Hepatic stellate cell (primary cell): ENCODE data around the gene RHOB.
"Not testable (repeated sequence)": the region's sequence is repeated elsewhere in the genome, so short reads cannot be mapped to it uniquely, and the experiment has no call there.

Experiments used
- DNase-seq: peaks from one replicate; pipeline ENCODE4 v3.0.0; 2011; ENCODE audit warnings: low spot score

RHOB gene

GRCh38 chr2:20422402-20423271 lies 24.2 kb upstream of the RHOB start:
- DNase-seq, result peak; percentile 17

GRCh38 chr2:20423359-20423758 lies 23.5 kb upstream of the RHOB start:
- DNase-seq, result no peak

GRCh38 chr2:20423847-20424246 lies 23.0 kb upstream of the RHOB start:
- no peak for DNase-seq

GRCh38 chr2:20424300-20425290 lies 22.3 kb upstream of the RHOB start:
- DNase-seq, result peak; percentile 64

GRCh38 chr2:20425371-20425881 lies 21.4 kb upstream of the RHOB start:
- peak; percentile 29 for DNase-seq

GRCh38 chr2:20425884-20426283 lies 21.0 kb upstream of the RHOB start:
- DNase-seq, result no peak

- no peak for DNase-seq
Measured at GRCh38 chr2:20427931-20428526, 18.8 kb upstream of the RHOB start.

GRCh38 chr2:20428717-20429490 lies 18.0 kb upstream of the RHOB start:
- no peak for DNase-seq

- no peak for DNase-seq
Measured at GRCh38 chr2:20429528-20429927, 17.3 kb upstream of the RHOB start.

- no peak for DNase-seq
Measured at GRCh38 chr2:20430035-20430434, 16.8 kb upstream of the RHOB start.

- no peak for DNase-seq
Measured at GRCh38 chr2:20430461-20431300, 16.2 kb upstream of the RHOB start.

GRCh38 chr2:20431301-20431698 lies 15.6 kb upstream of the RHOB start:
- DNase-seq, result no peak

GRCh38 chr2:20431772-20432171 lies 15.1 kb upstream of the RHOB start:
- DNase-seq, result no peak

GRCh38 chr2:20432714-20433113 lies 14.2 kb upstream of the RHOB start:
- no peak for DNase-seq

- DNase-seq, result no peak
Measured at GRCh38 chr2:20433249-20433648, 13.6 kb upstream of the RHOB start.

GRCh38 chr2:20433946-20434553 lies 12.8 kb upstream of the RHOB start:
- no peak for DNase-seq

GRCh38 chr2:20434588-20435294 lies 12.1 kb upstream of the RHOB start:
- no peak for DNase-seq

- not testable (repeated sequence) for DNase-seq
Measured at GRCh38 chr2:20435456-20435855, 11.4 kb upstream of the RHOB start.

- DNase-seq, result no peak
Measured at GRCh38 chr2:20436716-20437470, 10.0 kb upstream of the RHOB start.
